OCI-LY7 (cell line): Measurements from ENCODE around the gene HDAC10.

ENCODE experiments used
- EZH2phosphoT487 ChIP-seq: fragments of 200-600 bp; sonication (generic); IDR thresholded peaks from 2 replicates; pipeline ENCODE4 v1.6.1; 2018; ENCODE audit warnings: low read depth, borderline replicate concordance, mild to moderate bottlenecking, mixed run types, antibody characterized with exemption, low read length, moderate library complexity, mixed read lengths
- TF ChIP-seq, protein P1 (sequence below): fragments of 200-600 bp; sonication (generic); conservative IDR thresholded peaks from 2 replicates; pipeline ENCODE4 v1.5.1; 2014; ENCODE audit warnings: mild to moderate bottlenecking, antibody characterized with exemption, low read length, moderate library complexity, mixed read lengths

DNA sequence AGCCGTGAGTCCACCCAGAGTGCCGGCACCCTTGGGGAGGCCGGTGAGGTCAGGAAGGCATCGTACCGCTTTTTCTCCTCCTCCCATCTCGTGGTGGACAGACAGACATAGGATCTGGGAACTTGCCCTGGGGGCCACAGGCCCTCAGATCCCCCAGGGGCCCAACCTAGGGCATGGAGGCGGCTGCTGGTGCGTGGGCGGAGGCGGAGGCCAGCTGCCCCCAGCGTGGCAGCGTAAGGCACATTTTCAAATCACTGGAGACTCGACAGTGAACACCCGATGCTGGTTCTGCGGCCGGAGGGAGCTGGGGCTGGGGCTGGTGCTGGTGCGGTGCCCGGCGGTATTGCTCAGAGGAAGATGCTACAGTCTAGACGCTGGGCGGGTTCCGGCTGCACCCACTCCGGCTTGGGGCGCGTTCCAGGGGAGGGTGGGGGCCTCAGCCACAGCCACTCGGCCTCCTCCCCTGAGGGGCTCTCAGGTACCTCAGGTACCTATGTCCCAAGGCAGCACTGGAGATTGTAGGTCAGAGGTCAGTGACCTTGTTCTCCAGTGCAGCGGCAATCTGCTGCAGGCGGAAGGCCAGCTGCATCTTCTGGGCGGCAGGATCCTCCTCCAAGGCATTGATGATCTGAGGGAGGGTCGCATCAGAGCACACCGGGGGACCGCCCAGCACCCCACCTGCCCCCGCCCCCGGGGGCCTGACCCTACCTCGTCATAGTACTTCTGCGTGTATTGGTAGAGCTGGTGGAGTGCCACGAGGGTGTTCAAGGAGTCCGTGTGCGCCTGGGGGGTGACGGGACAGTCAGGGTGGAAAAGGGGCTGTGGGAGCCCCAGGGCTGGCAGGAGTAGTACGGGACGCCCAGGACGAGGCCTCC lies 24.4 kb upstream of the HDAC10 start:
- TF ChIP-seq, protein P1, sequence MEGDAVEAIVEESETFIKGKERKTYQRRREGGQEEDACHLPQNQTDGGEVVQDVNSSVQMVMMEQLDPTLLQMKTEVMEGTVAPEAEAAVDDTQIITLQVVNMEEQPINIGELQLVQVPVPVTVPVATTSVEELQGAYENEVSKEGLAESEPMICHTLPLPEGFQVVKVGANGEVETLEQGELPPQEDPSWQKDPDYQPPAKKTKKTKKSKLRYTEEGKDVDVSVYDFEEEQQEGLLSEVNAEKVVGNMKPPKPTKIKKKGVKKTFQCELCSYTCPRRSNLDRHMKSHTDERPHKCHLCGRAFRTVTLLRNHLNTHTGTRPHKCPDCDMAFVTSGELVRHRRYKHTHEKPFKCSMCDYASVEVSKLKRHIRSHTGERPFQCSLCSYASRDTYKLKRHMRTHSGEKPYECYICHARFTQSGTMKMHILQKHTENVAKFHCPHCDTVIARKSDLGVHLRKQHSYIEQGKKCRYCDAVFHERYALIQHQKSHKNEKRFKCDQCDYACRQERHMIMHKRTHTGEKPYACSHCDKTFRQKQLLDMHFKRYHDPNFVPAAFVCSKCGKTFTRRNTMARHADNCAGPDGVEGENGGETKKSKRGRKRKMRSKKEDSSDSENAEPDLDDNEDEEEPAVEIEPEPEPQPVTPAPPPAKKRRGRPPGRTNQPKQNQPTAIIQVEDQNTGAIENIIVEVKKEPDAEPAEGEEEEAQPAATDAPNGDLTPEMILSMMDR, result no peak
- TF ChIP-seq EZH2phosphoT487, result no peak
